Embryonic facial prominence (tissue), 1 donor: ENCODE results near the gene CYTH4.

ENCODE experiments used
- DNase-seq: peaks from one replicate; pipeline ENCODE4 v3.0.0-alpha.2; 2016; ENCODE audit errors: extremely low spot score

The CYTH4 gene

DNA sequence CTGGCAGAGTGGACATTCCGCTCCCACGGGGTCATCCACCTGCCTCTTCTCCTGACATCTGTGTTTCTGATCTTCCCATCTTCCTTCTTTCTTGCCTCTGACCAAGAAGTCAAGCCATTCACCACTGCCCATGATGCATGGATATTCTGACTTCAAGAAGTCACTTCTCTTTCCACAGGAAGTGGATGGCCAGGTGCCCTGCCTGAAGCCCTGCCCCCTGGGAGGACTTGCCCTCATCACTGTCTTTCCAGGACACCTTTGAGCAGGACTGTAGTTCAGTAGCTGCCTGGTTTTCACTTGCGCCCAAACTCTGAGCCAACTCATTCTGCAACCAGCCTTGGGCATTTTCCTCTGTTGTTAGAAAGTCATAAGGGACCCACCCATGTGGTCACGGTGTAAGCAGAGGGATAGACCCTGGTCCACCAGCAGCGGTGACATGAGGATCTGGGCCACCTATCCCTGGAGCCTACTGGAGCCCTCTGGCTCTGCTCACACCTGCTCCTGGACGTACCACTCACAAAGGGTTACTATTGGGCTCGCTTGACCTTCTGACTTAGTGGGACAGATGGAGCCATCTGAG, 6.9 kb downstream of the CYTH4 start:
- no peak for DNase-seq

DNA sequence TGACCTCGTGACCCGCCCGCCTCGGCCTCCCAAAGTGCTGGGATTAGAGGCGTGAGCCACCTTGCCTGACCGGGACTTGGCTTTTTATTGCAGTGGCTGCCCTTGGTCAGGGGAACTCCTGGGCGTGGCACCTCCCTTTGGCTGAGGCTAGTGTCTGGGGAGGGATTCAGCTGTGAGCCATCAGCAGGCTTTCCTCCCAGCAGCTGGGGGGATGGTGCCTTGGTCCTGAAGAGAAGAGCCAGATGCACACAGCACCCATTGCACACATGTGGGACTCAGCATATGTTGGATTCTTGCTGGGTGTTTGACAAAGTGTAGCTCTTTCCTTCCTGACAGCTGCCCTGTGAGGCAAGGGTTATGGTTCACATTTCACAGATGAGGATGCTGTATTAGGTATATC, 8.4 kb downstream of the CYTH4 start:
- no peak for DNase-seq

DNA sequence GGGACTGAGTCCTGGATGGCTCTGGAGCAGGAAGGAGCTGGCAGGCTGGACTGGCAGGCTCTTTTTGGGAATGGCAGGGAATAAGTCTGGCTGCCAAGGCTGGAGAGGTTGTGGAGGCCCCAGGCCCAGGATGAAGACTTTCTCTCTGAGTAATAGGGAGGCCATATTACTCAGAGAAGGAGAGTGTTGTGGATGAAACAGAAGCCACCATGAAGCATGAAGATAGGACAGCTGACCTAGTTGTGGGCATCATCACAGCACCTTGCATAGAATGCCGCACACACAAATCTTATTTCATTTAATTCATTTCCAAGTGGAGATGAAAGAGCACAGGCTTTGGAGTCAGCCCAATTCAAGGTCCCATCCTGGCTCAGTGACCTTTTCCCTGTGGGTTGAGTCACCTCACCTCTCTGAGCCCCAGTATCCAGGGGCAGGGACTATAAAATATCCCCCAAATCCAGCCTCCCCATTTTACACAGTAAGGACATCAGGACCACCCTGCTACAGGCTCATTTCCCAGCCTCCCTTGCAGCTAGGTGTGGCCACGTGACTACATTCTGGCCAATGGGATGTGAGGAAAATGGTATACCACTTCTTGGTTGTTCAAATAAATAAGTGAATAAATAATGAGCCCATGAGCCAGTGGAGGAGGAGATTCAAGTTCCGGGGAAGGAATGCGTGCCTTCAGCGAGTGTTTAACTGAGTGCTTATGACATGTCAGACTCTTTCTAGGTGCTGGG, 9.4 kb downstream of the CYTH4 start:
- DNase-seq = no peak

DNA sequence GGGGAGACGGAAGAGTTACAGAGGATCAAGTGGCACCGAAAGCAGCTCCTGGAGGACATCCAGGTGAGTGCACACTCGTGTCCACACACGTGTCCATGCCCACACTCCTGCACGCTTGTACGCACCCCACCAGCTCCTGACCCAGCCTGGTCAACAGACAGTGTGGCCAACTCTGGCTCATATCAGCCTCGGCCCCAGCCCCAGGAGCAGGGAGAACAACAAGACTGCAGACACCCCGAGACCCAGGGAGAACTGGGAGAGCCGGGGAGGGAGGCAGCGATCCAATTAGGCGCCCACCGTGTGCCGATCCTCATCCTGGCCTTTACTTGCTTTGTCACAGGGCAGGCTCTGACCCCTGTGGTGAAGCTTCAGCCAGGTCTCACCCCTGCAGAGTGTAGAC, 10.3 kb downstream of the CYTH4 start:
- DNase-seq = no peak

DNA sequence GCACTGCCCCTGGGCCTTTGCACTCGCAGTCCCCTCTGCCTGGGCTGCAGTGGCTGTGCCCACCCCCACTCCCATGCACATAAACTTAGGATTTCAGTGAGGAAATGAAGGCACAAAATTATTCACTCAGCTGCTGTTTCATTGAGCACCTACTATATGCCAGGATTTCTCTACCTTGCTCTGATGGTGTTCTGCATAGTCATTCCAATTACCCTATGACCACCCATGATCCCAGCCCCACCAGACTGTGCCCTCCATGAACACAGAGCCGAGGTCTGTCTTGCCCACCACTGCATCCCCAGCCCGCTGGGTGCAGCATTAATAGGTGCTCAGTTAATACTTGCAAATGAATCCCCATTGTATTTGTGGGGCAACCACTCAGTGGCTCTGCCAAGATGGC, 10.9 kb downstream of the CYTH4 start:
- DNase-seq = no peak

DNA sequence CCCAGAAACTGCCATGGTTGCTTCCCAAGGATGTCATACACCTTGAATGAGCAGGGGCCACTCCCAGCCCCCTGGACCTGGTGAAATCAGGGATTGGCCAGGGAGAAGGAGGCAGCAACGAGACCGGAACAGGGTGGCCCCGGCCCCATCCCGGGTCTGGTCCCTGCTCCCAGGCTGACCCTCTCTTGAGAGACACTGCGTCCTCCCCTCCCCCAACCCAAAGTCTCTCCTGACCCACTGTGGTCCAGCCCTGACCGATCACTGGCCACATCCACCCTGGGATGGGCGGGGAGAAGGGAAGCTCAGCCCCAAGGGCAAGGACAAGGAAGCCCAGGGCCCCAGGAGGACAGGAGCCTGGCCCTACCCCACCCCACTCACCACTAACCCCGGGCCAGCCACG, 12.4 kb downstream of the CYTH4 start:
- DNase-seq = no peak

DNA sequence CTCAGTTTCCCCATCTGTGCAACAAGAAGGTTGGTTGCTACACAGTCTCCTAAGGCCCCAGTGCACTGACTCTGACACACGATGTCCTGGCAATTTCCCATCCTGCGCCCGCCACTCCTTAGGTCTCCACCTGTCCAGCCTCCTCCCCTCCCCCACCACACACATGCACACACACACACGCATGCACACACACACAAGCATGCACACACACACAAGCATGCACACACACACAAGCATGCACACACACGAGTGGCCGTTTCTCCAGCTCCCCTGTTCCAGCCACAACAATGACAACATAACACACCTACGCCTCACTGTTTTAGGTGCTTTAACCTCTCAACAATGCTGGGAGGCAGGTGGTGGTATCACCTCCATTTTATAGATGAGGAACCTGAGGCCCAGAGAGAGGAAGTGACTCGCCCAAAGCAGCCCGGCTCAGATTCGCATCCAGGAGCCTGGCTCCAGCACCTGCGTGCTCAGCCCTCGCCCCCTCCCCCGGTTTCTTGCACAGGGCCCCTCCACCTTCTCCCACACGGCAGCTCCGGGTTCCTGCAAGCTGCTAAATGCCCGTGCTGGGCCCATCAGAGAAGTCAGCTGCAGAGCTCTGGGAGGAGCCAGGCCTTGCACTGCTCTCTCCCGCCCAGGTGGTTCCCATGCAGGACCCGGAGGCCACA, 13.0 kb downstream of the CYTH4 start:
- no peak for DNase-seq

DNA sequence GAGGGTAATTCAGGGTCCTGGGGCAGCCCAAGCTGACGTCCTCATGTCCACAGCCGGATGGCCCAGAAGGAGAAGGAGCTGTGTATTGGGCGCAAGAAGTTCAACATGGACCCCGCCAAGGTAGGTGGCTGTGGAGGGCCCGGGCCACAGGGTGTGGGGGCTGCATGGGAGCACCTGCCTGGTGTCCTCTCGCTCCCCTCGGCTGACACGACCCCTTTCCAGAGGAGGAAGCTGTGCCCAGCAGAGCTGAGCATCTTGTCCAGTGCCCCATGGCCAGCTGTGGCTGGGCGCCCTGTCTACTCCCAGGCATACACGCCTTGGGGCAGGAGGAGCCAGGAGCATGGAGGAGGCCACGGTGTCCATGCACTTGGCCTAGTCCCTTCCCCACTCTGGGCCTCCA, 13.6 kb downstream of the CYTH4 start:
- no peak for DNase-seq

DNA sequence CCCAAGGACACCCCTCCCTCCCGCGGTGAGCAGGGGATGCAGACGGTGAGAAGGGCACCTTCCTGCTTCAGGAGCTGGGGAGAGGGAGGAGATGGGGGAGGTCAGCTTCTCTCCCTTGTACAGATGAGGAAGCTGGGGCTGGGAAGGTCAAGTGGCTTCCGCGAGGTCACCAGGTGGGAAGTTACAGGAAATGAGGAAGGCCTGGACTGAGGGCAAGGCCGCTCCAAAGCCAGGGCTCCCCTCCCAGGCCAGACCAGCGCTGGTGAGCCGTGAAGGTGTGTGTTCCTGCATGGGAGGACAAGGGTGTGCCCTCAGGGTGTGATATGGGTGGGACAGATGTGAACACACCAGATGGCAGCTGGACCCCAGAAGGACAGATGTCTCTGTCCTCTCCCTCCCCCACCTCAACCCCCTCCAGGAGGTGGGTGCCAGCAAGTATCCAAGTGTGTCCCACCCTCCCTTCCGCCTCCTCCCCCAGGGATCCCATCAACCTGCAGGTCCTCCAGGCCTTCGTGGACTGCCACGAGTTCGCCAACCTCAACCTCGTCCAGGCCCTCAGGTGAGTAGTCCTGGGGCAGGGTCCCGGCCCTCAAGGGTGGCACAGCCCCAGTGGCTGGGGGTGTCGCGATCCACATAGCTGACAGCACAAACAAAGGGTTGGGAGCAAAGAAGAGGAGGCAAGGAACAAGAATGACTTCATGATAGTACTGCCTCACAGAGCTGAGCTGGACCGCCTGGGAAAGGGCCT, 16.6 kb downstream of the CYTH4 start:
- no peak for DNase-seq

DNA sequence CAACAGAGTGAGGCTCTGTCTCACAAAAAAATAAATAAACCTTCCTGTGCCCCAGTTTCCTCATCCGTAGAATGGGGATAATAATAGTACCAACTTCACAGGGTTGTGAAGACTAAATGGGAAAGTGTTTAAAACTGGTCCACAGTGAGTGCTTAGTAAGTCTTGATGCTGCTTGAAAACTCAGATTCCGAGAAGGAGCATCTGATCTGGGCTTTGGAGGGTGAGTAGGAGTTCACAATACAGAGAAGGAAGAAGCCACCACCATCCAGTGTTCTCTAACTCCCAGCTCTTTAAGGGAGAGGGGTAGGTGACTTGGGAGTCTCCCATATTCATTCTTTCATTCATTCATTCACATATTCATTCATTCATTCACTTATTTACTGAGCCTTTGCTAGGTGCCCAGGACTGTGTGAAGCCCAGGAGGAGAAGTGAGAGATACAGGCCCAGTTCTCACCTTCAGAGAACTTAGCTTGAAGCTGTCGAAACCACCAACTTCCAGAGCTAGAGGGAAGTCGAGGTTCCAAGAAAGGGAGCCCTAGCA, 17.7 kb downstream of the CYTH4 start:
- DNase-seq = no peak

DNA sequence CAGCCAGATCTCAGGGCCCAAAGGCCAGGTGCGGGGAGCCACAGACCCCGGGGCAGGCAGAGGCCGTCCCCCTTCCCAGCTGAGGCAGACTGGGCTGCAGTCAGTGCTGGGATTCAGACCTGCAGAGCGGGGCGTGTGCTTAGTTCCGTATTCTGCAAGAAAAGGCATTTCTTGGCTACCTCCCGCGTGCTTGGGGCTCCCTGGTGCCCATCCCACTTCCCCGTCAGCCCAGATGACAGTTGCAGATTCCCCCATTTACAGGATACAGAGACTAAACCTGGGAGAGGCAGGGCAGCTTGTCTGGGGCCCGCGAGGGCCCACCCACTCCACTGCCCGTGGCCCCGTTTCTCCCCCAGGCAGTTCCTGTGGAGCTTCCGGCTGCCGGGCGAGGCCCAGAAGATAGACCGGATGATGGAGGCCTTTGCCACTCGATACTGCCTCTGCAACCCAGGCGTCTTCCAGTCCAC, 18.3 kb downstream of the CYTH4 start:
- DNase-seq = no peak

DNA sequence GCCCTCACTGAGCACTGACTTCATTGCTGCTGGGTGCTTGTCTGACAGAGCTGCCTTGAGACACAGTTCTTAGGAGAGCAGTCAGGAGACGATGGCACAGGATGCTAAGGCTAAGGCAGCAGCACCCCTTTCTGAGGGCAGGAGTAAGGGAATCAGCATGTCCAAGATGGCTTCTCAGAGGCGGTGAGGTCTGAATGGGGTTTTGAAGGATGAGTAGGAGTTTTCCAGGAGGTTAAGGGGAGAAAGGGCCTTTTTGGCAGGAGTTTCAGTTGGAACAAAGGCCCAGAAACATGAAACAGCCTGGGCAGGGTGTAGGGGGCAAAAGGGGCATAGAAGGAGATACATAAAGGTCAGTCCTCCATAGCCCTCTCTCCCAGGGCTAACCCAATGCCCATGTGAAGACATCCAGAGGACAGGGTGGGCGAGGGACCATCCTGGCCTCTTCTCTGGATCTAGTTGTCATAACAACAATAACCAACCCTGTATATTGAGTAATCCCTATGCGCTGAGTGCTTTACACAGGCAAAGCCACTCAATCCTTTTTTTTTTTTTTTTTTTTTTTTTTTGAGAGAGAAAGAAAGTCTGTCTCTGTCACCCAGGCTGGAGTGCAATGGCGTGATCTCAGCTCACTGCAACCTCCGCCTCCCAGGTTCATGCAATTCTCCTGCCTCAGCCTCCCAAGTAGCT, 19.0 kb downstream of the CYTH4 start:
- DNase-seq = no peak

DNA sequence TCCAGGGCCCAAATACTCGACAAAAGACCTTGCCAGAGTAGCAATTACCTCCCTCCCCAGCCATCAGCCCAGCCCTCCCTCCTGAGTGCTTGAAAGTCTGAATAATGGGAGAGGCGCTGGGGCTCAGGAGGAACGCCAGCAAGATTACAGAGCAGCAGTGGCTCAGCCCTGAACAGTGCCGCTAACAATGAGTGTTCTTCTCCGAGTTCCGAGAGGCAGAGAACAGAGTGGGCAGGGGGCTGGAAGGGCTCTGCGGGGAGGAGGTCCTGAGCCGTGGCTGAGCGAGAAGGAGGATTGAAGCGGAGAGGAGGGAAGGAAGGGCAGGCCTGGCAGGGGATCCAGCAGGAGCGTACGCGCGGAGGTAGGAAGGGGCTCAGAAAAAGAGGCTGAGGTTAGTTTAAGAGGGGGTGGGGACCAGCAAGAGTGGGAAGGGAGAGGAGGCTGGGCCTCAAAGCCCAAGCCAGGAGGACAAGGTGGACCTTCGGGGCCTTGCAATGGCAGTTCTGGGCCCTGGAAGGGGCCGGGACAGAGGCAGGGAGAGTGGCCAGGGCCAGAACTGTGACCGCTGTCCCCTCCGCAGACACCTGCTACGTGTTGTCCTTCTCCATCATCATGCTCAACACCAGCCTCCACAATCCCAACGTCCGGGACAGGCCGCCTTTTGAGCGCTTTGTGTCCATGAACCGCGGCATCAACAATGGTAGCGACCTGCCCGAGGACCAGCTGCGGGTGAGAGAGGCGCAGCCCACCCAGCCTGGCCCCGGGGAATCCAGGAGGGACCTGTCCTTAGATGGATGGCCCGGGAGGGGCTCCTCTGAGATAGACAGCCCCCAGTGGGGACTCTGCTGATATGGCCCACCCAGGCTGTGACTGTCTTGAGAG, 20.6 kb downstream of the CYTH4 start:
- no peak for DNase-seq

DNA sequence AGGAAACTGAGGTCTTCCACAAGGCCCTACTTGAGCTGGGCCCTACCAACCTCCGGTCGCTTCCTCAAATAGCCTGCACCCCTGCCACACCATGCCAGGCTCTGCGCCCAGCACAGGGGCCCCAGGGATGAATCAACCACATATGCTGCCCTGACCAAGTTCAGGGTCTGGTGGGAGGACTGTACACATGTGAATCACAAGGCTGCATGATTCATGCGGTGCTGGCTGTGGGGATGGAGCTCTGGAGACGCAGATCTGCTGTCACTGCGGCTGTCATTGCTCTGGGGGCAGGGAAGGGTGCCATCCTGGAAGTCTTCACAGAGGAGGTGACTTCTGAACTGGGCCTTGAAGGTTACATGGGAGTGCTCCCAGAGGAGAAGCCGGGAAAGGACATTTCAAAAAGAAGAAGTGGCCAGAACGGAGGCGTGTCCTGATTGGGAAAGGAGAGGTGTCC, 21.5 kb downstream of the CYTH4 start:
- no peak for DNase-seq

DNA sequence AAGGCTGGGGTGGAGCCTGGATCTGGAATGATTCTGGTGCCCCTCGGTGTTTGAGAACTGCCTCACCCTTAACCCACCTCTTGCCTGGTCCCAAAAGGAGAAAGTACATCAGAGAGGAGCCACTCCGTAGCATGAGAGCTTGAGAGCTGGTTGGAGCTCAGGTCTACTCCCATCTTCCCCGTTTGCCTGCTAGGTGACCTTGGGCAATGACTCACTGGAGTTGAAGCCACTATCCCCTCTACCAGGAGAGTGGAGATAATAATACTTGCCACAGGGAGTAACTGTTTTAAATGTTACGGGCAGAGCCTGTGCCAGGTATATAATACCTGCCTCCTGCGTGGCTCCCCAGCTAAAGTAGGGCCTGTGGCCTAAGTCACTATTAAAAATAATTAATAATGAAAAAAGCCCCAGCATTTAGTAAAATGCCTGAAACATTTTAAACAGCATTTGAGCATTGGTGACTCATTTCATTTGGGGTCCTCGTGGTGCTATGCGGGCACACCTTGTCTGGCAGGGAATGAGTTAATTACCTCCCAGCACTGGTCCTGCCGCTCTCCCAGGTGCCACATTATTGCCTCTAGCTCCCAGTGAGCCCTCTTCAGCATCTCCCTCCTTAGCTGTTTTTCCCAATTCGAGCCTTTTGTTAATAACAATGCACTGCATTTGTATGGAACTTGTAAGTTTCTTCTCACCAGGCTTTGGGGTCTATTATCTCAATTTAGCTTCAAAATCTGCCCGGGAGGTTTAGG, 22.5 kb downstream of the CYTH4 start:
- no peak for DNase-seq

DNA sequence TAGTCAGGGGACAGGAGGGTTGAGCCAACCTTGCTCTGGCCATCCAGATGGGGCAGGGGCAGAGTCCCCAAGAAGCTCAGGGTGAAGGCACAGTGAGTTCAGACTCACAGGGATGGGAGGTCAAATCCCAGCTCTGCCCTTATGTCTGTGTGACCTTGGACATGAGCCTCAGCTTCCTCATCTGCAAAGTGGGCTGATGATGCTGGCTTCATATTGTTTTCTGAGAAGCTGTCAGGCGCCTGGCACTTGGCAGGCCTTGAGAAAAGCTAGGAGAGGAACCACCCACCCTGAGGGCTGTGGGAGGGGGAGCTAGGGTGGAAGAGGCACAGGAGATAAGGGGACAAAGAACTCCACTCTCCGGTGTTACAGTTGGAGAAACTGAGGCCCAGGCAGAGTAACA, 23.6 kb downstream of the CYTH4 start:
- DNase-seq = no peak

DNA sequence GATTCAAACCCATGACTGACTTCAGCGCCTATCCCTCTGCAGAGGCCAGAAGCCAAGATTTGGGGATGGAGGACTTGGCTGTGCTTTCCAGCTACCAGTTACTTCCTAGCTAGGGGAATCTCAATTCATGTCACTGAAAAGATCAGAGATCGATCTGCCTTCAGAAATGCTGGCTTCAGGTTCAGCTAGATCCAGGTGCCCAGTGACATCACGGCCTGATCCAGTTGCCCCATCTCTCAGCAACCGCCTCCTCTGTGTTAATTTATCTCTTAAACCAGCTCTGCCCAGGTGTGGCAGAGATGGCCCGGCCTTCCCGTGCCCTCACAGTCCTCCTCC, 24.2 kb downstream of the CYTH4 start:
- no peak for DNase-seq

DNA sequence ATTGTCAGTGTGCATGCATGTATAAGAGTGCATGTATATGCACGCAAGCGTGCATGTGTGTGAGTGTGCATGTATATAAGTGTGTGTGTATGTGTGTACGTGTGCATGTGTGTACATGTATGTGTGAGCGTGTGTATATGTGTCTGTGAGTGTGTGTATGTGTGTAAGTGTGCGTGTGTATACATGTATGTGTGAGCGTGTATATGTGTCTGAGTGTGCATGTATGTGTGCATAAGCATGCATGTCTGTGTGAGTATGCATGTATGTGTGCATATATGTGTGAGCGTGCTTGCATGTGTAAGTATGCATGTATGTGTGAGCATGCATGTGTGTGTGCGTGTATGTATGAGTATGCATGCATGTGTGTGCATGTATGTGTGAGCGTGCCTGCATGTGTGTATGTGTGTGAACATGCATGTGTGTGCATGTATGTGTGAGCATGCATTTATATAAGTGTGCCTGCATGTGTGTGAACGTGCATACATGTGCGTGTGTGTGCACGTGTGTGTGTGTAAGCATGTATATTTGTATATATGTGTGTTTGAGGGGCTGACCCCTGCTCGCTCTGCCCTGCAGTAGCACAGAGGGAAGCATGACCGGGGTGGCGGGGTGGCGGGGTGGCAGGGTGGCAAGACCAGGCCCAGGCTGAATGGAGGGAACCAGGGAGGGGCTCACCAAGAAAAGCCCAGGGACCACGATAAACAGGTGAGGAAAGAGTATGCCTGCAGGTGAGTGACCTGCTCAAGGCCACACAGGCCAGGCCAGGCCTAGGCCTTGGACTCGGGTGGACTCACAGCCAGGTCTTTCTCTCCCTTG, 26.3 kb downstream of the CYTH4 start:
- no peak for DNase-seq
